NCI-H2196 treated with DMSO at 0.1 percent for 48 hours (cell line): ENCODE data around the gene PTPN12.
"Not testable (repeated sequence)": the region's sequence is repeated elsewhere in the genome, so short reads cannot be mapped to it uniquely, and the experiment has no call there.

ENCODE experiments used
- DNase-seq: peaks from one replicate; lab custom pipeline; 2025; ENCODE audit not compliant: unreplicated experiment; lab: John Stamatoyannopoulos, UW

Gene PTPN12

DNA sequence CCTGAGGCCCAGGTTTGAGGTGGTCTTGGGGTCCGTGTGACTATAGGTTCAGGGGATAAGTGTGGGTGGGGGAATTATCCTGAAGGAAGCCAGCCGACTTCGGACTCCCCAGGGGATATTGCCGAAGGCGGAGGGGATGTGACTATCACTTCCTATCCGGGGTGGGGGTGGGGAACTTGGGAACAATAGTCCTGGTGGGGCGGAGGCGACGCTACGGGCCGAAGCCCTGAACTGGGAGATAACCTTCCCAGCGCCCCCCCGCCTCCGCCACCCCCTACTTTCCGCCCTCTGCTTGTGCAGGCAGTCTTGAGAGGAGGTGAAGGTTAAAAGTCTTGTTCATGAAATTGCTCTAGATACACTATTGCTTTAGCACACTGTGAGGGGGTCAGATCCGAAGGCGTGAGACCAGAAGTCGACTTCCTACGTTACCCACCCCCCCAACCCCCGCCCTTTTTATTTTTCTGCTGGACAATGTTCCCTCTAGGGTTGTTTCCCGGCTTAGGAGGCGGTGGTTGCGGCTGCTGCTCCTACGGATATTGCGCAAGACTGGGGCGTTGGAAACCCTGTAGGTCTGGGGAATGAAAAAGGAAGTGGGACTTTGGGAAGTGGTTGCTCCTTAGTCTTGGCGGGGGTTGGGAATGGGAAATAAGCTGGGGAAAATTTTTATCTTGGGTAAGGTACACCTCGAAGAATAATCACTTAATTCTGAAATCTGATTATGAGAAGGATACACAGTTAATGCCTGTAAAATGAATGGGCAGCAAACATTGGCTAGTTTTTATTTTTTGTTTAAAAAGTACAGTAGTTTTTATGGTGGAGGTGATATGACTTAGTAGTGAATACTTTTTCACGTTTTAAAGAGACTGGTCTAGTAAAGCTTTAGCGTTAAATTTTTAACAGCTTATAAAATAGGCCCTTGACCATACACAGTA is 1.5 kb downstream of the PTPN12 start:
- DNase-seq, result peak; percentile 79

DNA sequence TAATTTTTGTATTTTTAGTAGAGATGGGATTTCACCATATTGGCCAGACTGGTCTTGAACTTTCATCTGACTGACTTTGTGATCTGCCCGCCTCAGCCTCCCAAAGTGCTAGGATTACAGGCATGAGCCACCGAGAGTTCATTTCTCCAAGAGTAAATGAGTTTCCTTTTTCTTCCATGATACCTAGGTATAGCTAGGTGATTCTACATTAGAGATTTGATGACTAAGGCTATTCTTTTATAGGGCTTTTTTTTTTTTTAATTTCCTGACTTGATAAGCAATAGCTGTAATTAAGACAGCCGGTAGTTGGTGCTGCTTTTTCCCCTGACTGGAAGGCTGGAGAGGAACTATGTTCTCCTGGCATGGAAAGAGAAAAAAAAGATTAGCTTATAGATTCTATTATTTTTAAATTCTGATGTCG is 3.3 kb downstream of the PTPN12 start:
- no peak for DNase-seq

DNA sequence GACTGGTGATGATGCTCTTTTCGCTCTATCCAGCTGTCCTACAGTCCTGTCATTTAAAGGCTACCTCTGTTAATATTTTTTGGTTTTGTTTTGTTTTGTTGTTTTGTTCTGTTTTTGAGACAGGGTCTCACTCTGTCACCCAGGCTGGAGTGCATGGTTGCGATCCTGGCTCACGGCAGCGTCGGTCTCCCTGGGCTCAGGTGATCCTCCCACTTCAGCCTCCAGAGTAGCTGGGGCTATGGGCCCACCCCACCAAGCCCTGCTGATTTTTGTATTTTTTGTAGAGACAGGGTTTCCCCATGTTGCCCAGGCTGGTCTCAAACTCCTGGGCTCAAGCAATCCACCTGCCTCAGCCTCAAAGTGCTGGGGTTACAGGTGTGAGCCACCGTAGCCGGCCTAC is 3.9 kb downstream of the PTPN12 start:
- not testable (repeated sequence) for DNase-seq

DNA sequence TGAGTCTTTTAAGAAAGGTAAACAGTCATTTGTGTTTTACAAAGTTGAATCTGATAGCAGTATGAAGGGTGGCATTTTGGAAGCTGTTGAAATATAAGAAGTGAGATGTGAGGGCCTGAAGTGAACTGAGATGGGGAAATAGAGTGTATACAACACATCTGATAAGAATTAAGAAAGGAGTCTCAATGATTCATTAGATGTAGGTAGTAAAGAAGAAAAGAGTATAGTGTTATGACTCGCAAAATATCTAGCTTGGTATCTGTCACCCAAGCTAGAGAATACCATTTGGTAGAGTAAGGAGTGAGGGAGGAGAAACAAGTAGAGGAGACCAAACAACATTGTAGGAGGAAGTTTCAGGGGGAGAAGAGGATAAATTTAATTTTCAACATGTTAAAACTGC is 5.3 kb downstream of the PTPN12 start:
- DNase-seq, result no peak

DNA sequence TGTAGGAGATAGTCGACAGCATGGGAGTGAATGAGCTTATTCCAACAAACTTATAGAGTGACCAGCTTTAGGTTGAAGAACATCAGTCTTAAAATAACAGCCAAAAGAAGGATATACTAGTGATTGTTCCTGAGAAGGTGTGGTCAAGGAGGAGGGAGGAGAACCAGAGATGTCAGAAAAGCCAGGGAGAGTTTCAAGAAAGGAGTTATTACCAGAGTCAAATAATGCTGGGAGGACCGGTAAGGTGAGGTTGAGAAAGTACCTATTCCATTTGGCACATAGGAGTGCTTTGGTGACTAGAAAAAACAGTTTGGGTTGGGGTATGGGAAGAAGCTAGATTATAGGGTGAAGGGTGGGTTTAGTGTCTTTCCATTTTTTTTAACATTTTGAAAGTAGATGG is 5.8 kb downstream of the PTPN12 start:
- no peak for DNase-seq

DNA sequence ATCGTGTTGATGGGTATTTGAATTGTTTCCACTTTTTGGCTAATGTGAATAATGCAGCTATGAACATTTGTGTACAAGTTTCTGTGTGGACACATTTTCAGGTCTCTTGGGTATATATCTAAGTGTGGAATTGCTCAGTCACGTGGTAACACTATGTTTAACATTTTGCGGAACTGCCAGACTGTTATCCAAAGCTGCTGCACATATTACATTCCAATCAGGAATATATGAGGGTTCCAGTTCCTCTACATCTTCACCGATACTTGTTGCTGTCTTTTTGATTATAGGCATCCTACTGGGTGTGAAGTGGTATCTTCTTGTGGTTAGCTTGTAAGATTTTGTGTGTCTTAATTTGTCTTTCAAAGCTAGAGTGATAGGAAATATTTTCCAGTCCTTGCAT is 6.8 kb downstream of the PTPN12 start:
- DNase-seq, result no peak

DNA sequence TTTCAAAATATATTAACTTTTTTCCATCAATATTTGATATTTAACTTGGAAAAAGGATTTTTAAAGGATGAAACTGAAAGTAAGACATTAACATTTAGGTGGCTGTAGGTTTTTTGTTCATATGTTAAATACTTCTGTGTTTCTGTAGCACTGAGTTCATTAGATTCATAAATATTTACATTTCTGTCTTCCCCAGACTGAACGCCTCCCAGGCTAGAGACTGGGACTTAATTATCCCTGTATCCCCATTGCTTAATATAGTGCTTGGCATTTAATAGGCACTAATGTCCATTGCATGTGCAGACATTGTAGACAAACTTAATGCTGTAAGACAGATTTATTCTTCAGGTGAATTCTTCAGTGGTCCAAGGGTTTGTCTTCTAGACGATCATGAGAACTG is 7.4 kb downstream of the PTPN12 start:
- DNase-seq, result no peak

DNA sequence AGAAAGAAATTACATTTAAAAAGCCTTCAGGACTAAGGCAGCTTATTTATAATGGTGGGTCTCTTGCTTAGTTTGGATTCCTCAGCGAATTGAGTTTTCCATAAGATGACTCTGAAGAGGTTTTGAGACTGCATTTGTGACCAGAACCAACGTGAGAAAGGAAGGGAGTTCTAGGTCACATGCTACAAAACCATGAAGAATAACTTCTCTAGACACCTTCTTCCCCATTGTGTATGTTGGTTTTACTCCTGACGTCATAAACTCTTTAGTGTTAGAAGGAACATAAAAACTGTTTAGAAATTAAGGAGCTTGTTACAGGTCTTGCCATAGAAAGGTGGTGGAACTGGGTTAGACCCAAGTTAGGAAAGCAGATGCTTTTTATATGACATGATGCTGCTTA is 11.1 kb downstream of the PTPN12 start:
- DNase-seq, result no peak

DNA sequence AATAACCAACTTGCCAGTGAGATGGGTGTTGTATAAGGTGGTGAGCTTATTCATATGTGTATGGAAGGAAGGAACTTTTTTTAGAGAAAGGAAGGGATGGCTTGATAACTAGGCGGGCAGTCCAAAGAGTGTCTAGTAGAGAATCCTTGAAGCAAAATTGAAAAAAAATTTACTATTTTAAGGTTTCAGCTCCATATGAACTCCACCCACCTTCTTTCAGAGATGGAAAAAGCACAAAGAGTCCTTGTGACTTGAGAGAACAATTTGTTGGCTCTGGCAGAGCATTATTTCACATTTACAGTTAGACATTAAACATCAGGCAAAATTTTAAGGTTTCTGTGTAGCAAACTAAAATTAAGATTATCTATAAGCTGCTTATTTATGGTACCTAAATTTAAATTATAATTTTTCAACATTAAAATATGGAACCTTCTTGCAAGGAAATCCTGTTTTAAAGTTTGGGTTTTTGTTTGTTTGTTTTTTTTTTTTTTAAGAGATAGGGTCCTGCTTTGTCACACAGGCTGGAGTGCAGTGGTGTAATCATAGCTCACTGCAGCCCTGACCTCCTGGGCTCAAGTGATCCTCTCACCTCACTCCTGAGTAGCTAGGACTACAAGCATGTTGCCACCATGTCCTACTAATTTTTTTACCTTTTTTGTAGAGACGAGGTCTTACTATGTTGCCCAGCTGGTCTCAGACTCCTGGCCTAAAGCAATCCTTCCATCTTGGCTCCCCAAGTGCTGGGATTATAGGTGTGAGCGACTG is 12.2 kb downstream of the PTPN12 start:
- no peak for DNase-seq

DNA sequence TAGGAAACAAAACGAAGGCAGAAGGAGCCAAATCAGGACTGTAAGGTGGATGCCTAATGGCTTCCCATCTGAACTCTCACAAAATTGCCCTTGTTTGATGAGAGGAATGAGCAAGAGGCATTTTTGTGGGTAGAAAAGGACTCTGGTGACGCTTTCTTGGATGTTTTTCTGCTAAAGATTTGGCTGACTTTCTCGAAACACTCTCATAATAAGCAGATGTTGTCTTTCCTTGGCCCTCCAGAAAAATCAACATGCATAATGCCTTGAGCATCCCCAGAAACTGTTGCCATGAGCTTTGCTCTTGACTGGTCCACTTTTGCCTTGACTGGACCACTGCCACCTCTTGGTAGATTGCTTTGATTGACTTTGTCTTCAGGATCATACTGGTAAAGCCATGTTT is 13.5 kb downstream of the PTPN12 start:
- DNase-seq, result no peak

DNA sequence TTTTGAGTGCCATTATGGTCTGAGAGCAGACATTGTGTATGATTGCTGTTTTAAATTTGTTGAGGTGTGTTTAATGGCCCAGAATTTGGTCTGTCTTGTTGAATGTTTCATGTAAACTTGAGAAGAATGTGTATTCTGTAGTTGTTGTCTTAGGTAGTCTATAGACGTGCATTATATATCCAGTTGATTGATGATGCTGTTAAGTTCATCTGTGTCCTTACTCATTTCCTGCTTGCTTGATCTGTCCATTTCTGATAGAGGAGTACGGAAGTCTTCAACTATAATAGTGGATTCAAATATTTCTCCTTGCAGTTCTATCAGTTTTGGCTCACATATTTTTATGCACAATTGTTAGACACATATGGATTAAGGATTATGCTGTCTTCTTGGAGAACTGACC is 16.0 kb downstream of the PTPN12 start:
- no peak for DNase-seq

DNA sequence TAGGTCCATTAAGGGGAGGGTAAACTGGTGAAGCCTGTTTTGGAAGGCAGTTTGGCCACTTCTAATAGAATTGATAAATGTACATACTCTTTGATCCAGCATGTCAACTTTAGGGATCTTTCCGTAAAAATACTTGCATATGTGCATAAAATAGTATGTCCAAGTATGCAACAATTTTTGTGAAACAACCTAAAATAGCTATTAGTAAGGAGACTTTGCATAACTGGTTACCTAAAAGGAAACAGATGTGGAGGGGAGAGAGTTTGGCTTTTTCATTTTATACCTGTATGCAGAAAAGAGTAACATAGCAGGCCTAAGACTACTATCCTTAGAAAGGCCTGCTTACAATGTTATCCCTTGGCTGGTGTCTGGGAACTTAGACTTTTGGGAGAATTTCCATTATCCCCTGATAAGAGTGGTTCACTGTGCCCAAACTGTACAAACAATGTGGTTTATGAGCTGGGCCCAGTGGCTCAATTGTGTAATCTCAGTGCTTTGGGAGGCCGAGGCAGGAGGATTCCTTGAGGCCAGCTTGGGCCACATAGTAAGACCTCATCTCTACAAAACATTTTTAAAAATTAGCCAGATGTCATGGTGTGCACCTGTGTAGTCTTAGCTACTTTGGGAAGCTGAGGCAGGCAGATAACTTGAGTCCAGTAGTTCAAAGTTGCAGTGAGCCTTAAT is 21.3 kb downstream of the PTPN12 start:
- DNase-seq, result no peak

DNA sequence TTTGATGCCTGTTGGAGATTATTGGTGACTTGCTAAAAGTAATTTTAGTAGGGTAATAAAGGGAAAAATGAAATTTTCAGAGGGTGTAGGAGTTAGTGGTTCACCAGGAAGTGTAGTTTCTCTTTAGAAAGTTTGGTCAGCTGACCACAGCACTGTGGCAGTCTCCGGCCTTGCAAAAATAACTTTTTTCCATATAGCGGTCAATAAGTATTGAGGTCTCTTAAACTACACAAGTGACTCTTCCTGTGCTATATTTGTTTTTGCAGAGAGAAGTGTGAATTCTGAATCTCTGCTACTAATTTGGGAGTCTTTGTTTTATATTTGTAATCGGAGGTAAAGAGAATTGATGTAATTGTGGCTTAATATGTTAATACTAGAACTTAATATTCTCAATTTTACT is 24.3 kb downstream of the PTPN12 start:
- DNase-seq, result no peak

DNA sequence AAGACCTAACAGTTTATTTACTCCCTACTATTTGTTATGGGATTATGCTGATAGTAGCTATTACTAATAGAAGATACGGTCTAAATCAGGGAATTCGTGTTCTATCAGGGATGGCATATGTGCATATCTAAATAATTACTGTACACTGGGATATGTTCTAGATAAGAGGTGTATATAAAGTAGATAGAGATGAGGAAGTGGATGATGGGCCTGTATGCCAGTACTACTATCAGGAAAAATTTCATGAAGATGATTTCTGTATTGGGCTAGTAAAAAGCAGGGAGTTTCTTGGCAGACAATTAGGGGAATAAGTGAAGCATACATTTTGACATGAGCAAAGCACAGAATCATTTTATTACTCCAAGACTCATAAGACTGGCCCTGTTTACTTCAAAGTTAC is 26.2 kb downstream of the PTPN12 start:
- DNase-seq, result no peak

DNA sequence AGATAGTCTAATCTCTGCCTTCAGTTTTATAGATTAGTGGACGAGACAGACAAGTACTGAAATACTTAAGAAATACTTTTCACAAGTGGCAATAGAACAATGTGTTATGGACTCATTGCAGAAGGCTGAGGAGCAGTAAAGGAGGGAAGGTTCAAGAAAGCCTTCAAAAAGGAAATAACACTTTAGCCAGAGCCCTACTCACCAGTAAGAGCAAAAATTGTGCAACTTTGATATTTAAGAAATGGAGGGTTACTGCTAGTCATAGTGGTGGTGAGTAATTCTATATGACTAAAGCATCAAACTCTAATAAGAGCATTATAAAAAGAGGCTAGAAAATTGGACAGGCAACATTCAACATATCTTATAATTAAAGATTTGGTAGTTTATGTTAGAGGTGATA is 28.8 kb downstream of the PTPN12 start:
- no peak for DNase-seq

DNA sequence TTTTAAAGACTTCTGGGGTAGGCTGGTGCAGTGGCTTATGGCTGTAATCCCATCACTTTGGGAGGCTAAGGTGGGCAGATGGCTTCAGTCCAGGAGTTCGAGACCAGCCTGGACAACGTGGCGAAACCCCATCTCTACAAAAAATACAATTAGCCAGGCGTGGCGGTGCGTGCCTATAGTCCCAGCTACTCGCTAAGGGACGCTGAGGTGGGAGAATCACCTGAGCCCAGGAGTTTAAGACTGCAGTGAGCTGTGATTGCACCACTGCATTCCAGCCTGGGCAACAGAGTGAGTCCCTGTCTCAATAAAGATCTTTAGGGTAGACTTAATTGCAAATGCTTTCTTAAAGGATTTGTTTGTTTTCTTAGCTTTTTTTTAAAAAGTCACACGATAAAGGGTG is 29.3 kb downstream of the PTPN12 start:
- DNase-seq, result no peak

DNA sequence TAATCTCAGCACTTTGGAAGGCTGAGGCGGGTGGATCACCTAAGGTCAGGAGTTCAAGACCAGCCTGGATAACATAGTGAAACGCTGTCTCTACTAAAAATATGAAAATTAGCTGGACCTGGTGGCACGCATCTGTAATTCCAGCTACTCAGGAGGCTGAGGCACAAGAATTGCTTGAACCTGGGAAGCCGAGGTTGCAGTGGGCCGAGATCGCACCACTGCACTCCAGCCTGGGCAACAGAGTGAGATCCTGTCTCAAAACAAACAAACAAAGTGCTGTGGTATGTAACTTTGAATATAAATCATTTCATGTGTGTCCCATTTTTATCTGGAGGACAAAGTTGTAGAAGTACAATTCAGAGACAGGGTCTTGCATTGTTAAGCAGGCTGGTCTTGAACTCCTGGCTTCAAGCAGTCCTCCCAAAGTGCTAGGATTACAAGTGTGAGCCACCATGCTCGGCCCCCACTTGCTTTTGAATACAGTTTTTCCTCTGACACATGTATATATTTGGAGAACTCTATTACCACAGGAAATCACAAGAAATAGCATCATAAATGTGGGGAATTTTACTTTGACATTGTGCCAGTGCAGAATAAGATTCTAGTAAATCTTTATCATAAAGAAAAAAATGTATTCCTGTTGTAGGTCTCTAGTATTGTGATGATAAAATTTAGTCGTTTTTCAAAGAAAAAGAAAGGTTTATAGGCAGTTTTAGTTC is 32.6 kb downstream of the PTPN12 start:
- no peak for DNase-seq

DNA sequence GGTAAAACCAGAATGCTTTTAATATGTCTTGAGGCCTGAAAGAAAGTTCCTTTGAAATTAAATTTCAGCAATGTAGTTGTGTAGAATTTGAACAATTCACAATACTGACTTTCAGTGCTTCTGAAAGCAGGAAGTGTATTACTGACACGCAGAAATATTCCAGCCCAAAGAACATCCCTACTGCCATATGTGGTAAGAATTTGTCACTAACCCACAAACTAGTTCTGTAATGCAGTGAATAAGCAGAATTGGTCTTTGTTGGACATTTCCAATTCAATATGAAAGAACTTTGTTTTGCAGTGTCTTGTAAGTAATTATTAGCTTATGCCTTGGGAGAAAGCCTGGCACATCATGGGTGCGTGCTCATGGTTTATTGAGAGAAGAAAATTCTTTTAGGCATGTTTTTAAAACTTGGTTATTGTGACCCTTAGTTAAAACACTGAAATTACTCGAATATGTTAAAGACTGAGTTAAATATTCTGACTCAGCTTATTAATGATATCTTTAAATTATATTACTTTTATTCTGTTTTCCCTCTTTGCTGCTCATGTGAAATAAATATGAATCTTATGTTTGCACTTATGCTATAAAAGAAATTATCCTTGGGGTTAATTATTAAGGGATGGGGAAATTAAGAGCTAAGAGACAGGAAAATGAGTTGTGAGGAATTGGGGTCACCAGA is 33.4 kb downstream of the PTPN12 start:
- DNase-seq, result no peak

DNA sequence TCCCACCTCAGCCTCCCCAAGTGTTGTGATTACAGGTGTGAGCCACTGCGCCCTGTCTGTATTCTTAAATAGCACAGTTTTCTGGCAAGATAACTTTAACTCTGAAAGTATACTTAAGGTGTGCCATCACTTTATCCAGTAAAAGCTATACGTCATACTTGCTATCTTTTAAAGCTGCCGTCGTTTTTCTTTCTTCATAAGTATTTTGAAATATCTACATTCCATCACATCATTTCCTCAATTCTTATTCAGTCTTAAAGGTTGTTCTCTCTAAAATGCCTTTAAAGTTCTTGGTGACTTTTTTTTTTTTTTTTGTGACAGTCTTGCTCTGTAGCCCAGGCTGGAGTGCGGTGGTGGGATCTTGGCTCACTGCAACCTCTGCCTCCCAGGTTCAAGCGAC is 34.7 kb downstream of the PTPN12 start:
- DNase-seq, result no peak

DNA sequence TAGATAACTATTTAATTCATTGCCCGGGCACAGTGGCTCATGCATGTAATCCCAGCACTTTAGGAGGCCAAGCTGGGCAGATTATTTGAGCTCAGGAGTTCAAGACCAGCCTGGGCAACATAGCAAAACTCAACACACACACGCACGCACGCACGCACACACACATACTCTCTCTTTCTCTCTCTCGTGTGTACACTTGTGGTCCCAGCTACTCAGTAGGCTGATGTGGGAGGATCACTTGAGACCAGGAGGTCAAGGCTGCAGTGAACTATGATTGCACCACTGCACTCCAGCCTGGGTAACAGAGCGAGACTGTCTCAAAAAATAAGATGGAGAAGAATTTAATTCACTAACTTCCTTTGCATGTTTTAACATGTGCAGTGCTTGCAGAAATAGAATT is 38.1 kb downstream of the PTPN12 start:
- no peak for DNase-seq

DNA sequence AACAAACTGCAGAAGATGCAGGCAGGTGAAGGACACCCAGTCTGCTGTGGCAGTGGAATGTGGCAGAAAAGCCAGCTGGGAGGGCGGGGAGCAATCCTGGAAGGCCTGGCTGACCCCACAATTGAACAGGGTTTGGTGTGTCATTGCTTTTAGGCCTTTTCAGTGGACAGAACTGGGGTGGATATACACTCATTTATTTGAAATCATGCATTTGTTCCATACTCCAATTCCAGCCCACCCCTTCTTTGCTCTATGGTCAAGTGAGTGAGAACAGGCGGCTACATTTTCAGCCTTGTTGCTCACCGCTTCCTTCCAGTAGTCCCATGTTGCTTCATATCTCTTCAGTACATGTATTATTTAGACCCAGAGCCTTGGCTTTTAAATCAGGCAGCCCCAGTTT is 39.8 kb downstream of the PTPN12 start:
- no peak for DNase-seq
